GM23338 (cell line): Measurements from ENCODE around the gene EPHA6.

Experiments used
- CREB1 ChIP-seq: fragments of 250-450 bp; sonication (Bioruptor Pico); IDR thresholded peaks from 2 replicates; pipeline ENCODE4 v1.5.0; 2020; ENCODE audit warnings: low read depth, mild to moderate bottlenecking, moderate library complexity
- EZH2phosphoT487 ChIP-seq: fragments of 200-600 bp; sonication (generic); IDR thresholded peaks from one replicate; pipeline ENCODE4 v1.8.1; 2018; ENCODE audit warnings: antibody characterized with exemption; ENCODE audit not compliant: unreplicated experiment
- TF ChIP-seq, protein P1 (sequence below), 2 experiments: fragments of 200-600 bp in 1 of 2; sonication (generic) in 1 of 2; conservative IDR thresholded peaks; 2 replicates each; pipeline versions ENCODE4 v1.5.1 to v1.6.1; 2016 to 2017; ENCODE audit warnings: antibody characterized with exemption in 2 of 2, low read depth in 2 of 2, mild to moderate bottlenecking in 2 of 2, moderate library complexity in 1 of 2

DNA sequence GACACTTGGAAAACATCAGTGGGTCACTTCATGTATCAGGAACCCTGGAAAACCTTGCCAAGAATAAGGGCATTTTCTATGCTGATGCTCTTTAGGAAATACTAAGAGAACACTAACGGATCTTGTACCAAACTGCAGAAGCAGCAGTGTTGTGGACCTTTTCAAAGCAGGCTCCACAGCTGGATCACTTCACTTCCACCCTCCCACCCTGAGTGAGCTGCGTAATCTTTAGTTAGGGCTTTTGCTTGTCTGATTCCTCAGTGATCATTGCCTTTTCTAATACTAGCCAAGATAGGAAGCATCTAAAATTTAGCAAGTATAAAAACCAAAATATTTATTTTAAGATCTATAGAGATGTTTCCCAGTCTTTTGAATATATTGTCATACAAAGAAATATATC lies 229.0 kb downstream of the EPHA6 start:
- TF ChIP-seq EZH2phosphoT487: no peak
- no peak for TF ChIP-seq CREB1 (CRISPR knock-in tag)
- TF ChIP-seq, protein P1, sequence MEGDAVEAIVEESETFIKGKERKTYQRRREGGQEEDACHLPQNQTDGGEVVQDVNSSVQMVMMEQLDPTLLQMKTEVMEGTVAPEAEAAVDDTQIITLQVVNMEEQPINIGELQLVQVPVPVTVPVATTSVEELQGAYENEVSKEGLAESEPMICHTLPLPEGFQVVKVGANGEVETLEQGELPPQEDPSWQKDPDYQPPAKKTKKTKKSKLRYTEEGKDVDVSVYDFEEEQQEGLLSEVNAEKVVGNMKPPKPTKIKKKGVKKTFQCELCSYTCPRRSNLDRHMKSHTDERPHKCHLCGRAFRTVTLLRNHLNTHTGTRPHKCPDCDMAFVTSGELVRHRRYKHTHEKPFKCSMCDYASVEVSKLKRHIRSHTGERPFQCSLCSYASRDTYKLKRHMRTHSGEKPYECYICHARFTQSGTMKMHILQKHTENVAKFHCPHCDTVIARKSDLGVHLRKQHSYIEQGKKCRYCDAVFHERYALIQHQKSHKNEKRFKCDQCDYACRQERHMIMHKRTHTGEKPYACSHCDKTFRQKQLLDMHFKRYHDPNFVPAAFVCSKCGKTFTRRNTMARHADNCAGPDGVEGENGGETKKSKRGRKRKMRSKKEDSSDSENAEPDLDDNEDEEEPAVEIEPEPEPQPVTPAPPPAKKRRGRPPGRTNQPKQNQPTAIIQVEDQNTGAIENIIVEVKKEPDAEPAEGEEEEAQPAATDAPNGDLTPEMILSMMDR (conservative IDR thresholded peaks at IDR 0.05; ENCODE audit: low read depth in 2 of 2): no peak
